ENCODE measurements around the gene SPCS1. TPM values are rescaled to one million over a fixed set of nuclear protein-coding genes. Genes with fewer than 3 reads are reported as not detected.

Gene SPCS1
- total and polyA plus RNA-seq, 9 of the 15 experiments (the other 6 are each of a cell fraction or from before 2014, with no cell fraction given): 73.9 to 567 (median 127) TPM

DNA sequence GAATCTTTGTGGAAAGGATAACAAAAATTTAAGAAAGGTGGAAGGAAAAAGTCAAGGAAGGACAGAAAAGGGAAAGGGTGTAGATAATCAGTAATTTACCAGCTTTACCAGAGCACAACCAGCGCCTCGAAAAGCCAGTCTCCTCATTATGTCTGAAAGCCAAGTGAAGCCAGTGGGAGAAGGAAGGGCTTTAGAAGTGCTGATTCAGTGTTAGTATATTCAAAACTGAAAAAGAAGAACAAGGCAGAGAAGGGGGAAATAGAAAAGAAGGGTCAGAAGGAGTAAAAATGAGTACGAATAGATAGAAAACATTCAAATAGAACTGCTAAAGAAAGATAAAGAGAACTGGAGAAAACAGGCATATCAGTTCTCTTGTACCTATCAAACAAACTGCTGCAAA, 24.3 kb upstream of the SPCS1 start (continued):
- no peak for TF ChIP-seq CHD7 (IDR thresholded peaks at IDR 0.05; ENCODE audit: low read depth, low read length)
- TF ChIP-seq CTCF (IDR thresholded peaks at IDR 0.05 in 2 of 3, conservative IDR thresholded peaks at IDR 0.05 in 1 of 3; ENCODE audit: insufficient read depth in 2 of 3, low read depth in 1 of 3, low read length in 3 of 3): no peak
- peak; percentile 90 for TF ChIP-seq ZNF316 (IDR thresholded peaks at IDR 0.05)
- peak; percentile 15; the same call in 1 of the 2 replicates for TF ChIP-seq MAFK (IDR thresholded peaks at IDR 0.05; ENCODE audit: low read length)
- no peak for TF ChIP-seq SREBF1 (IDR thresholded peaks at IDR 0.05; ENCODE audit: borderline replicate concordance, low read depth, low read length)
- no peak for TF ChIP-seq SMARCA4 (IDR thresholded peaks at IDR 0.05)
- no peak for TF ChIP-seq ZFX (CRISPR knock-in tag; IDR thresholded peaks at IDR 0.05)
- TF ChIP-seq RFX5 (IDR thresholded peaks at IDR 0.05; ENCODE audit: low read depth, low read length): no peak
- peak; percentile 87 for TF ChIP-seq C11orf30 (IDR thresholded peaks at IDR 0.05; ENCODE audit: low read depth)
- TF ChIP-seq HNRNPH1 (optimal IDR thresholded peaks at IDR 0.05; ENCODE audit: low read depth, low read length): no peak
- TF ChIP-seq, protein P1, sequence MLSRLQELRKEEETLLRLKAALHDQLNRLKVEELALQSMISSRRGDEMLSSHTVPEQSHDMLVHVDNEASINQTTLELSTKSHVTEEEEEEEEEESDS (CRISPR knock-in tag; IDR thresholded peaks at IDR 0.05): no peak
- 0 out of 2 replicates have a peak, but pooled peaks have one; percentile 6 for TF ChIP-seq TAL1 (IDR thresholded peaks at IDR 0.05)
- peak; percentile 36; the same call in 1 of the 2 replicates for TF ChIP-seq MAFF (IDR thresholded peaks at IDR 0.05; ENCODE audit: low read length)

Data from K562 (cell line).